WTC11 (cell line): ENCODE measurements around the gene SNX24. TPM values are rescaled to one million over a fixed set of nuclear protein-coding genes. Genes with fewer than 3 reads are reported as not detected.

Experiments
- ATAC-seq: fragments of 200-7000 bp; cut with Tn5 transposase; 2 replicates; pipeline ENCODE4 v1.10.0; 2021; ENCODE audit warnings: mild to moderate bottlenecking, moderate library complexity
- CTCF ChIA-PET: fragments of 300-600 bp; sonication (Branson Sonifier 250); formaldehyde crosslinking; loops from one replicate; lab custom pipeline; 2021; ENCODE audit warnings: antibody characterized with exemption; lab: Charles Lee
- POLR2A ChIA-PET: fragments of 350-600 bp; sonication (Branson Sonifier 250); formaldehyde crosslinking; loops from one replicate; lab custom pipeline; 2021; ENCODE audit warnings: antibody characterized with exemption; lab: Charles Lee
- DNase-seq: peaks from one replicate; pipeline ENCODE4 v3.0.0; 2021; ENCODE audit warnings: low spot score
- H3K27ac Mint-ChIP-seq: 2 replicates; pipeline ENCODE4 v1.8.0; 2021; ENCODE audit warnings: mixed read lengths
- H3K27me3 Mint-ChIP-seq: 2 replicates; pipeline ENCODE4 v1.8.0; 2021; ENCODE audit warnings: low read depth, mild to moderate bottlenecking, moderate library complexity, mixed read lengths
- H3K36me3 Mint-ChIP-seq: 2 replicates; pipeline ENCODE4 v1.8.0; 2021; ENCODE audit warnings: mixed read lengths
- H3K4me1 Mint-ChIP-seq: 2 replicates; pipeline ENCODE4 v1.8.0; 2022; ENCODE audit warnings: mixed read lengths
- H3K4me3 Mint-ChIP-seq: 2 replicates; pipeline ENCODE4 v1.8.0; 2021; ENCODE audit warnings: mild to moderate bottlenecking, moderate library complexity, mixed read lengths
- H3K9me3 Mint-ChIP-seq: 2 replicates; pipeline ENCODE4 v1.8.0; 2021; ENCODE audit warnings: mixed read lengths
- ARID4B ChIP-seq: sonication (generic); formaldehyde crosslinking; IDR thresholded peaks from 2 replicates; pipeline ENCODE4 v1.8.0; 2023; ENCODE audit warnings: missing genetic modification reagents, mild to moderate bottlenecking, borderline replicate concordance
- ATF2 ChIP-seq: sonication (generic); formaldehyde crosslinking; IDR thresholded peaks from 2 replicates; pipeline ENCODE4 v1.8.1; 2022; ENCODE audit warnings: low read depth, missing genetic modification reagents, borderline replicate concordance
- ATF6 ChIP-seq: sonication (generic); formaldehyde crosslinking; IDR thresholded peaks from 2 replicates; pipeline ENCODE4 v1.8.1; 2023; ENCODE audit warnings: mild to moderate bottlenecking, missing genetic modification reagents
- CREM ChIP-seq: sonication (generic); formaldehyde crosslinking; IDR thresholded peaks from 2 replicates; pipeline ENCODE4 v1.8.1; 2022; ENCODE audit warnings: mild to moderate bottlenecking, missing genetic modification reagents, moderate library complexity
- E2F5 ChIP-seq: sonication (generic); formaldehyde crosslinking; IDR thresholded peaks from 2 replicates; pipeline ENCODE4 v1.8.1; 2022; ENCODE audit warnings: mild to moderate bottlenecking, moderate library complexity, missing genetic modification reagents
- ESRRA ChIP-seq: sonication (generic); formaldehyde crosslinking; IDR thresholded peaks from 2 replicates; pipeline ENCODE4 v1.8.1; 2022; ENCODE audit warnings: mild to moderate bottlenecking, missing genetic modification reagents, borderline replicate concordance
- ETV6 ChIP-seq: sonication (generic); formaldehyde crosslinking; IDR thresholded peaks from 2 replicates; pipeline ENCODE4 v1.8.1; 2022; ENCODE audit warnings: mild to moderate bottlenecking, missing genetic modification reagents
- KAT7 ChIP-seq: sonication (generic); formaldehyde crosslinking; IDR thresholded peaks from 2 replicates; pipeline ENCODE4 v1.8.1; 2023; ENCODE audit warnings: missing genetic modification reagents, mild to moderate bottlenecking, borderline replicate concordance
- MLX ChIP-seq: sonication (generic); formaldehyde crosslinking; IDR thresholded peaks from 2 replicates; pipeline ENCODE4 v1.8.1; 2023; ENCODE audit warnings: mild to moderate bottlenecking, missing genetic modification reagents, moderate library complexity
- PRRX2 ChIP-seq: fragments of 250-450 bp; sonication (Bioruptor Pico); IDR thresholded peaks from 2 replicates; pipeline ENCODE4 v1.8.0; 2021; ENCODE audit warnings: mild to moderate bottlenecking
- RORB ChIP-seq: fragments of 250-450 bp; sonication (Bioruptor Pico); IDR thresholded peaks from 2 replicates; pipeline ENCODE4 v1.9.0; 2021; ENCODE audit warnings: mild to moderate bottlenecking
- USF2 ChIP-seq: sonication (generic); formaldehyde crosslinking; IDR thresholded peaks from 2 replicates; pipeline ENCODE4 v1.8.1; 2023; ENCODE audit warnings: mild to moderate bottlenecking, missing genetic modification reagents, moderate library complexity
- ZNF121 ChIP-seq: sonication (generic); formaldehyde crosslinking; IDR thresholded peaks from 2 replicates; pipeline ENCODE4 v1.8.0; 2023; ENCODE audit warnings: missing genetic modification reagents
- ZNF317 ChIP-seq: sonication (generic); formaldehyde crosslinking; IDR thresholded peaks from 2 replicates; pipeline ENCODE4 v1.8.1; 2023; ENCODE audit warnings: low read depth, mild to moderate bottlenecking, moderate library complexity, missing genetic modification reagents, borderline replicate concordance
- ZNF512 ChIP-seq: sonication (generic); formaldehyde crosslinking; IDR thresholded peaks from 2 replicates; pipeline ENCODE4 v1.8.1; 2022; ENCODE audit warnings: missing genetic modification reagents, borderline replicate concordance
- total RNA-seq: library from RNA; stranded (reverse); gene quantifications from 3 replicates; pipeline ENCODE4 v1.2.3, GENCODE V29; 2021
- TF ChIP-seq, protein P1 (sequence below): sonication (generic); formaldehyde crosslinking; IDR thresholded peaks from 2 replicates; pipeline ENCODE4 v1.8.1; 2023; ENCODE audit warnings: mild to moderate bottlenecking, missing genetic modification reagents, borderline replicate concordance
- TF ChIP-seq, protein P2 (sequence below): sonication (generic); formaldehyde crosslinking; IDR thresholded peaks from 2 replicates; pipeline ENCODE4 v1.8.0; 2022; ENCODE audit warnings: mild to moderate bottlenecking, missing genetic modification reagents

SNX24 gene
- total RNA-seq, 1 experiment from 2014 or later = 15.5 TPM

- no peak for DNase-seq
- Mint-ChIP-seq H3K27me3 (no peaks in the 10 kb centered on the region), H3K36me3 (no peaks in the 10 kb centered on the region), H3K4me3 (no peak overlapping the region), H3K9me3 (no peaks in the 10 kb centered on the region), H3K4me1 (peaks cover 7% of the 10 kb centered on the region; the same call in 1 of the 2 replicates), H3K27ac (no peak overlapping the region)
- ATAC-seq = no peak
- ChIA-PET POLR2A (no interaction called here), CTCF (no interaction called here)
- no peak for TF ChIP-seq ESRRA
- no peak for TF ChIP-seq ATF2 (CRISPR knock-in tag)
- no peak for TF ChIP-seq CREM
- no peak for TF ChIP-seq ATF6 (CRISPR knock-in tag)
- TF ChIP-seq MLX = no peak
- TF ChIP-seq ZNF317 (CRISPR knock-in tag) = no peak
- TF ChIP-seq, protein P1, sequence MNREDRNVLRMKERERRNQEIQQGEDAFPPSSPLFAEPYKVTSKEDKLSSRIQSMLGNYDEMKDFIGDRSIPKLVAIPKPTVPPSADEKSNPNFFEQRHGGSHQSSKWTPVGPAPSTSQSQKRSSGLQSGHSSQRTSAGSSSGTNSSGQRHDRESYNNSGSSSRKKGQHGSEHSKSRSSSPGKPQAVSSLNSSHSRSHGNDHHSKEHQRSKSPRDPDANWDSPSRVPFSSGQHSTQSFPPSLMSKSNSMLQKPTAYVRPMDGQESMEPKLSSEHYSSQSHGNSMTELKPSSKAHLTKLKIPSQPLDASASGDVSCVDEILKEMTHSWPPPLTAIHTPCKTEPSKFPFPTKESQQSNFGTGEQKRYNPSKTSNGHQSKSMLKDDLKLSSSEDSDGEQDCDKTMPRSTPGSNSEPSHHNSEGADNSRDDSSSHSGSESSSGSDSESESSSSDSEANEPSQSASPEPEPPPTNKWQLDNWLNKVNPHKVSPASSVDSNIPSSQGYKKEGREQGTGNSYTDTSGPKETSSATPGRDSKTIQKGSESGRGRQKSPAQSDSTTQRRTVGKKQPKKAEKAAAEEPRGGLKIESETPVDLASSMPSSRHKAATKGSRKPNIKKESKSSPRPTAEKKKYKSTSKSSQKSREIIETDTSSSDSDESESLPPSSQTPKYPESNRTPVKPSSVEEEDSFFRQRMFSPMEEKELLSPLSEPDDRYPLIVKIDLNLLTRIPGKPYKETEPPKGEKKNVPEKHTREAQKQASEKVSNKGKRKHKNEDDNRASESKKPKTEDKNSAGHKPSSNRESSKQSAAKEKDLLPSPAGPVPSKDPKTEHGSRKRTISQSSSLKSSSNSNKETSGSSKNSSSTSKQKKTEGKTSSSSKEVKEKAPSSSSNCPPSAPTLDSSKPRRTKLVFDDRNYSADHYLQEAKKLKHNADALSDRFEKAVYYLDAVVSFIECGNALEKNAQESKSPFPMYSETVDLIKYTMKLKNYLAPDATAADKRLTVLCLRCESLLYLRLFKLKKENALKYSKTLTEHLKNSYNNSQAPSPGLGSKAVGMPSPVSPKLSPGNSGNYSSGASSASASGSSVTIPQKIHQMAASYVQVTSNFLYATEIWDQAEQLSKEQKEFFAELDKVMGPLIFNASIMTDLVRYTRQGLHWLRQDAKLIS = no peak
- TF ChIP-seq RORB (CRISPR knock-in tag) = no peak
- no peak for TF ChIP-seq PRRX2
- TF ChIP-seq E2F5 (CRISPR knock-in tag) = no peak
- no peak for TF ChIP-seq USF2 (CRISPR knock-in tag)
- TF ChIP-seq, protein P2, sequence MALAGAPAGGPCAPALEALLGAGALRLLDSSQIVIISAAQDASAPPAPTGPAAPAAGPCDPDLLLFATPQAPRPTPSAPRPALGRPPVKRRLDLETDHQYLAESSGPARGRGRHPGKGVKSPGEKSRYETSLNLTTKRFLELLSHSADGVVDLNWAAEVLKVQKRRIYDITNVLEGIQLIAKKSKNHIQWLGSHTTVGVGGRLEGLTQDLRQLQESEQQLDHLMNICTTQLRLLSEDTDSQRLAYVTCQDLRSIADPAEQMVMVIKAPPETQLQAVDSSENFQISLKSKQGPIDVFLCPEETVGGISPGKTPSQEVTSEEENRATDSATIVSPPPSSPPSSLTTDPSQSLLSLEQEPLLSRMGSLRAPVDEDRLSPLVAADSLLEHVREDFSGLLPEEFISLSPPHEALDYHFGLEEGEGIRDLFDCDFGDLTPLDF (CRISPR knock-in tag) = no peak
- no peak for TF ChIP-seq ETV6
- no peak for TF ChIP-seq ZNF121
- no peak for TF ChIP-seq ZNF512 (CRISPR knock-in tag)
- no peak for TF ChIP-seq ARID4B (CRISPR knock-in tag)
- no peak for TF ChIP-seq KAT7 (CRISPR knock-in tag)
These were observed 137.0 kb downstream of the SNX24 start for GRCh38 chr5:122982376-122982775.
